Epithelial cell of esophagus (primary cell): ENCODE data around the gene KRTAP5-3.

ENCODE experiments used
- DNase-seq: peaks from one replicate; pipeline ENCODE4 v3.0.0; 2010; ENCODE audit warnings: low read depth
- H3K4me3 ChIP-seq: 2 replicates; pipeline ENCODE4 v1.5.1; 2011; ENCODE audit warnings: mild to moderate bottlenecking, low read length, control low read depth
- TF ChIP-seq, protein P1 (sequence below): IDR thresholded peaks from 2 replicates; pipeline ENCODE4 v1.5.1; 2011; ENCODE audit warnings: low read depth, mild to moderate bottlenecking, low read length, control low read depth, inconsistent platforms; ENCODE audit not compliant: insufficient read depth; ENCODE audit errors: missing control alignments

KRTAP5-3 gene

DNA sequence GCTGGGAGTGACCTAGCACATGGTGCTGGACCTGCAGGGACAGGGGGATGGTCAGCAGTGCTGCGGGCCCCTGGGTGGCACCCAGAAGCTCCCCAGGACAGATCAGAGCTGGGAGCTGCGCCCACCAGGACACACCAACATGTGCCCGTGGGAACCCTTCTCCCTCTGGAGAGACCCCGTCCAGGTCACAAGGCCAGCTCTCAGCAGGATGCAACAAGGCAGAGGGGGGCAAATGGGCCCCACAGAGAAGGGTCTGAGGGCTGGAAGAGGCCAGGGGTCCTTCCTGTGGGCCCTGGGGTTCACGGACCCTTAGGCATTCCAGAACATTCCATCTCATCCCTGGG lies 42.4 kb downstream of the KRTAP5-3 start:
- TF ChIP-seq, protein P1, sequence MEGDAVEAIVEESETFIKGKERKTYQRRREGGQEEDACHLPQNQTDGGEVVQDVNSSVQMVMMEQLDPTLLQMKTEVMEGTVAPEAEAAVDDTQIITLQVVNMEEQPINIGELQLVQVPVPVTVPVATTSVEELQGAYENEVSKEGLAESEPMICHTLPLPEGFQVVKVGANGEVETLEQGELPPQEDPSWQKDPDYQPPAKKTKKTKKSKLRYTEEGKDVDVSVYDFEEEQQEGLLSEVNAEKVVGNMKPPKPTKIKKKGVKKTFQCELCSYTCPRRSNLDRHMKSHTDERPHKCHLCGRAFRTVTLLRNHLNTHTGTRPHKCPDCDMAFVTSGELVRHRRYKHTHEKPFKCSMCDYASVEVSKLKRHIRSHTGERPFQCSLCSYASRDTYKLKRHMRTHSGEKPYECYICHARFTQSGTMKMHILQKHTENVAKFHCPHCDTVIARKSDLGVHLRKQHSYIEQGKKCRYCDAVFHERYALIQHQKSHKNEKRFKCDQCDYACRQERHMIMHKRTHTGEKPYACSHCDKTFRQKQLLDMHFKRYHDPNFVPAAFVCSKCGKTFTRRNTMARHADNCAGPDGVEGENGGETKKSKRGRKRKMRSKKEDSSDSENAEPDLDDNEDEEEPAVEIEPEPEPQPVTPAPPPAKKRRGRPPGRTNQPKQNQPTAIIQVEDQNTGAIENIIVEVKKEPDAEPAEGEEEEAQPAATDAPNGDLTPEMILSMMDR: no peak
- no peak overlapping the region for H3K4me3 ChIP-seq
- DNase-seq: no peak

DNA sequence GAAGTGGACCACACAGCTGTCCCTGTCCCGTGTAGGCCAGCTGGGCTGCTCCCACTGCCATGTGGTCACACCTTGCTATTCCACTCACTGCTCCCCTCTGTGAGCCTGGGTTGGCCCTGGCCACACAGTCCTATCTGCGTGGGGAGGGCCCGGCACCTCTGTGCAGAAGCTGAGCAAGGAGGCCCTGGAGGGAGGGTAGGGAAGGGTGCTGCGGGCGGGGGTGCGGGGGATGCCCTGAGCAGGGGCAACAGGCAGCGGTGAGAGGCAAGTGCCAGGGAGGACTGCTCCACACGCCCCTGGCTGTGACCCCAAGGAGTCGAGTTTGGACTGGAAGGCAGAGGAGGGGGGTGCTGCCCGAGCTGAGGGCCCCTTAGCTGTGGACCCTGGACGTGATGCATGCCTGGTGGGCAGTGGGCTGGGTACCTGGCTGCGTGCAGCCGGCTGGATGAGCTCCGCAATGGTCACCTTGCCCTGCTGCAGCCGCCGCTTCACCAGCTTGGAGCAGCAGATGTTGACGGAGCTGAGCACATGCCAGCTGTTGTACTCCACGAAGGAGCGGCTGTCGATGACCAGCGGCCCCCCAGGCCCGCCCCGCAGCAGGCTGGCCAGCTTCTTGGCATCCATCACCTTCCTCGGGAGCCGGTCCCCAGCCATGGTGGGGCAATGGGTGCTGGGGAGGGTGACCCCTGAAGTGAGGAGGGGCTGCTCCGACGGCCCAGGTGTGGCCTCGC lies 42.9 kb downstream of the KRTAP5-3 start:
- no peak for DNase-seq
- TF ChIP-seq, protein P1: no peak
- no peak overlapping the region for H3K4me3 ChIP-seq

DNA sequence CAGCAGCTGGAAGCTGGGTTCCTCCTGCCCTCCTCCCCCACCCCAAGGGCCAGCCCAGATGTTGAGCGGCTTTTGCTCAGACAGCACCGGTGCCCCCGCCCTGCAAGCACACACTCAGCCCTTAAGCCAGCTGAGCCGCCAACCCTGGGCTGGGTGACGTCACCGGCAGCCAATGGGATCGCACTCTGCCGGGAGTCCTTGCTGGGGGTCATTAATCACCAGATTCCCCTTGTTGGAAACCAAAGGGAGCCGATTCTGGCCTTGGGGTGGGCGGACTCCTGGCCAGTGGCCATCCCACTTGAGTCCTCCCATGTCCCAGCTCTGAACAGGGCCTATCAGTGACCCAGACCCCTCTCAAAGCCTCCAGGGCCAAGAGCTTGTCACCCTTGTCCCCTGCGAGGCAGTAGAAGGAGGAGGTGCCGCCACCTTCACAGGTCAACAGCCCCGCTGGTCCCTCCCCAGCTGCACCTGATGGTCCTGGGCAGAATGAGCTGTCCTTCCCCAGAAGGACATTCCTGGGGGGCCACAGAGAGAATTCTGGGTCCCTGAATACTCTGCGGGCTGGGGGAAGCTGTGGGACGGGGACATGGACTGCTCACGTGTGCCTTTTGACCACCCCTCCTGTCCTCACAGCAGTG lies 43.6 kb downstream of the KRTAP5-3 start:
- DNase-seq: peak; percentile 74
- H3K4me3 ChIP-seq: no peak overlapping the region
- TF ChIP-seq, protein P1: no peak

DNA sequence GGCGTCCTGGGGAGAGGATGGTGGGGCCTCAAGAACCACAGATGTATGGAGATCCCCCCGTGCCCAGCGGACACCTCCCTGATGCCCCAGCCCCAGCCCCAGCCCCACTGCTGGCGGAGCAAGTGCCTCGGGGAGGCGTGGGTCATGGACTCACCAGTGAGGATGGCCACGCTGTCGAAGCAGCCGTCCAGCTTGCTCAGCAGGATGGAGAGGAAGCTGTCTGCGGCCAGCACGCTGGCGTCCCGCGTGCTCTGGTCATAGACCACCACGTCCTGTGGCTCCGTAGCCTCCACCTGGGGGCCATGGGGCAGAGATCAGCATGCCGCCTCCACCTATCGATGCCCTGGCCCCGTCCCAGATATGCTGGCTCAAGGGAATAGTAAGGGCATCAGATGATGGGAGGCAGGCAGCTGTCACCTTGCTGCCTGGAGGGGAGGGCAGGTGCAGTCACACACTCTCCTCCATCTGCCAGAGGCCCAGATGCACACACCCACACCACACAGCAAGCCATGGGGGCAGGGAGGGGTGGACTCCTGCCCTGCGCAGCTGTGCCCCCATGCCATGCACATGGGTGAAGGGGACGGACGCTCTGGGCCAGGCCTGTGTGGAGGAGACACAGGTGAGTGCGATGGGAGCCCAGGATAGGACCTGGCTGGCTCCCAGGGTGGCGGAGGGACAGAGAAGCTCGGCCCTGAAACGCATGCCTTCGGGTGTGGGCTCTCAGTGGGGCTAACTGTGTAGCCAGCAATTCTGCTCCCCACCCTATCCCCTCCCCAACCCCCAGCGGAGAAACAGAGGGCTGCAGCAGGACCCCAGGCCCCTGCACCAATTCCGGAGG lies 44.3 kb downstream of the KRTAP5-3 start:
- TF ChIP-seq, protein P1: no peak
- no peak for DNase-seq

DNA sequence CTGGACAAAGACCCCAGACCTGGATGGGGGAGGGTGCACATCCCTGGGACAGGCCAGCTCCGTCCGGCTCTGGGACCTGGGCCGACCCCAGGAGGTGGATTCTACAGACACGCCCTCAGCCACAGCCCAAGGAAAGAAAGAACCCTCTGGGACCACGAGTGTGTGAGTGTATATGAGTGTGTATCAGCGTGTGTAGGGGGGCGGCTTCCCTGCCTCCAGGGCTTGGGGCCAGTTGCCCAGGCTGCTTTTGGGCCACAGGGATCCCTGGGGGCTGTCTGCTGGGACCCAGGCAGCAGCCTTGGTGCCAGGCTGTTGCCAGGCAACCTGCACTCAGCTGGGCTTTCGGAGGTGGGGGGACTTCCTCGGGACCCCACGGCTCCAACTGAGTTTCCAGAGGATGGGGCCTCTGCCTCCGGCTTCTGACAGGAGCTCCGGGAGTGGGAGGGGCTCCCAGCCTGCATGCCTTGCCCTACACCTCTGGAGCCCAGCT lies 45.1 kb downstream of the KRTAP5-3 start:
- no peak overlapping the region for H3K4me3 ChIP-seq
- TF ChIP-seq, protein P1: no peak
- no peak for DNase-seq

More for the DNA sequence above, 44.3 kb downstream of the KRTAP5-3 start:
- H3K4me3 ChIP-seq: no peak overlapping the region

DNA sequence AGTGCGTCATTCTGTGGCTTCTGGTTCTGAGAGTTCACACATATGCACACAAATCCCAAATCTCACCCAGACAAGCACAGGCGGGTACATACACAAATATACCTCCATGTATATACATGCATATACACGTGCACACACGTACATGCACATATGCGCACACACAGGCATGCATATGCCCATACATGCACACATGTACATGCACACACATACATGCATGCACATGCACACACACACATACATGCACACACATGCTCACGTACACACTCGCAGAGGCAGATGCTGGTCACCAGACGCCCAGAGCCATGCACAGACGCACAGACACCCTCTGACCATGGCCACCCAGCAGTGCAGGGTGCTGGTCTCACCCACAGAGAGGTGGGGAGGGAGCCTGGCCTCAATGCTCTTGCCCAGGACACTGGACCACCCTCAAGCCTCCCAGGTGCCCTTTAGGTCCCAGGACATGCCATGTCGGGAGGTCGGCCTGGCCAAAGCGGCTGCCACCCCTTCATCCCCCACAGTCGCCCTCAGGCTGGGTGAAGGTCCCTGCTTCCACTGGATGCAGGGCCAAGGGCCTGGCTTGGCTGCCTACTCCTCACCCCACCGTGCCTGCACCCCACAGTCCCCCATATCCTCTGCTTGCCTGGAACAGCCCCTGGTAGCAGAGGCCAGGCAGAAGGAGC lies 45.7 kb downstream of the KRTAP5-3 start:
- TF ChIP-seq, protein P1: no peak
- H3K4me3 ChIP-seq: no peak overlapping the region
- DNase-seq: no peak
